ENCODE measurements around the gene DNM3. TPM values are rescaled to one million over a fixed set of nuclear protein-coding genes. Genes with fewer than 3 reads are reported as not detected.

Gene DNM3
- total RNA-seq, 1 experiment from 2014 or later = 1.2 TPM

DNA sequence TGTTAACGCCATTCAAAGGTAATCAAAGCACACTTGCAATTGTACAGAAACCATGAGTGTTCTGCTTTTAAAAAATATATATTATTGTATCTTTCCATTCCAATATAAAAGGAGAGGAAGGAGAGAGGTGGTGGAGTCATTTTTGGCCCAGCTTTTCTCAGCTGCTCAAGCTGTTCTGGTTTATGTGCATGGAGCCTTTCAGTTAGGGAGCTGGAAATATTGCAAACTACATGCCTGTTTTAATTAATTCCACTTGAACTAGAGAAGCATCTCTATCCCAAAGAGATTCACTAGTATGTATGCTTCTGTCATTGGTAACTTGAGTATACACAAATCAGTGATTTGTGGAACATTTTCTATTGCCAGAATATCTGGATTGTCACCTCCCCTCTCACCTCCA is 550.7 kb downstream of the DNM3 start:
- H3K27ac Mint-ChIP-seq (ENCODE audit: unreplicated experiment) = no peak overlapping the region
- H3K4me1 Mint-ChIP-seq (ENCODE audit: low read depth, unreplicated experiment) = peaks cover 29% of the 10 kb centered on the region
- no peaks in the 10 kb centered on the region for H3K9me3 Mint-ChIP-seq (ENCODE audit: low read depth, unreplicated experiment)
- no peak for DNase-seq
- TF ChIP-seq, protein P1, sequence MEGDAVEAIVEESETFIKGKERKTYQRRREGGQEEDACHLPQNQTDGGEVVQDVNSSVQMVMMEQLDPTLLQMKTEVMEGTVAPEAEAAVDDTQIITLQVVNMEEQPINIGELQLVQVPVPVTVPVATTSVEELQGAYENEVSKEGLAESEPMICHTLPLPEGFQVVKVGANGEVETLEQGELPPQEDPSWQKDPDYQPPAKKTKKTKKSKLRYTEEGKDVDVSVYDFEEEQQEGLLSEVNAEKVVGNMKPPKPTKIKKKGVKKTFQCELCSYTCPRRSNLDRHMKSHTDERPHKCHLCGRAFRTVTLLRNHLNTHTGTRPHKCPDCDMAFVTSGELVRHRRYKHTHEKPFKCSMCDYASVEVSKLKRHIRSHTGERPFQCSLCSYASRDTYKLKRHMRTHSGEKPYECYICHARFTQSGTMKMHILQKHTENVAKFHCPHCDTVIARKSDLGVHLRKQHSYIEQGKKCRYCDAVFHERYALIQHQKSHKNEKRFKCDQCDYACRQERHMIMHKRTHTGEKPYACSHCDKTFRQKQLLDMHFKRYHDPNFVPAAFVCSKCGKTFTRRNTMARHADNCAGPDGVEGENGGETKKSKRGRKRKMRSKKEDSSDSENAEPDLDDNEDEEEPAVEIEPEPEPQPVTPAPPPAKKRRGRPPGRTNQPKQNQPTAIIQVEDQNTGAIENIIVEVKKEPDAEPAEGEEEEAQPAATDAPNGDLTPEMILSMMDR (IDR thresholded peaks at IDR 0.05; ENCODE audit: unreplicated experiment) = no peak
- intact Hi-C loops (cut with micrococcal nuclease; ENCODE audit: unreplicated experiment) = loop anchor here (10.0 kb wide), 1 partner anchor 587 kb away; no protein-coding TSS in a partner anchor
- no TSS peak for BruUV-seq (replicated peaks)
- H3K36me3 Mint-ChIP-seq (ENCODE audit: insufficient read depth, unreplicated experiment) = no peaks in the 10 kb centered on the region
- no peaks in the 10 kb centered on the region for H3K27me3 Mint-ChIP-seq (ENCODE audit: unreplicated experiment)
- CTCF ChIA-PET = no interaction called here
- no peak overlapping the region for H3K4me3 Mint-ChIP-seq (ENCODE audit: low read depth, unreplicated experiment)

DNA sequence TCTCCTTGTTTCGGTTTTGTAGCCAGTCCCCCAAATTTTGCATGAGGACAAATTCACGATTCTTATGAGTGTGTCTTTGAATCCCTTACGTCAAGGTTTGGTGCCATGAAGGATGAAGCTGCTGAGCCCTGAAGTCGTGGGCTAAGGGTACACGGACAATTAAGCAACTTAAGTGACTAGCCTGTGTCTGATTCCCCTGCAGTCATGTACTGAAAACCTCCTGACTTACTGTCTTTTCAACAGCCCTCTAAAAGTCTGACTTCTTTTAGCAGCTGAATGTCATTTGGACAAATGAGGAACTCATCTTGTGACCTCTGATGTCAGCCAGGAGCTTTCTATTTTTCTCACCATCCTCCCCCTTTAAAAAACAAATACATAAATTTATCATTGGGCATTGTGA is 552.1 kb downstream of the DNM3 start:
- BruUV-seq (replicated peaks) = no TSS peak
- DNase-seq = no peak
- TF ChIP-seq, protein P1 (IDR thresholded peaks at IDR 0.05; ENCODE audit: unreplicated experiment) = no peak
- CTCF ChIA-PET = interaction anchor here (1.6 kb wide), 1 partner anchor 9 kb away, joined by 5 read pairs; no protein-coding TSS in a partner anchor
- H3K36me3 Mint-ChIP-seq (ENCODE audit: insufficient read depth, unreplicated experiment) = no peaks in the 10 kb centered on the region
- H3K27ac Mint-ChIP-seq (ENCODE audit: unreplicated experiment) = no peak overlapping the region
- intact Hi-C loops (cut with micrococcal nuclease; ENCODE audit: unreplicated experiment) = loop anchor here (10.0 kb wide), 1 partner anchor 589 kb away; no protein-coding TSS in a partner anchor
- H3K9me3 Mint-ChIP-seq (ENCODE audit: low read depth, unreplicated experiment) = no peaks in the 10 kb centered on the region
- H3K4me1 Mint-ChIP-seq (ENCODE audit: low read depth, unreplicated experiment) = peaks cover 38% of the 10 kb centered on the region
- H3K4me3 Mint-ChIP-seq (ENCODE audit: low read depth, unreplicated experiment) = no peak overlapping the region
- no peaks in the 10 kb centered on the region for H3K27me3 Mint-ChIP-seq (ENCODE audit: unreplicated experiment)

DNA sequence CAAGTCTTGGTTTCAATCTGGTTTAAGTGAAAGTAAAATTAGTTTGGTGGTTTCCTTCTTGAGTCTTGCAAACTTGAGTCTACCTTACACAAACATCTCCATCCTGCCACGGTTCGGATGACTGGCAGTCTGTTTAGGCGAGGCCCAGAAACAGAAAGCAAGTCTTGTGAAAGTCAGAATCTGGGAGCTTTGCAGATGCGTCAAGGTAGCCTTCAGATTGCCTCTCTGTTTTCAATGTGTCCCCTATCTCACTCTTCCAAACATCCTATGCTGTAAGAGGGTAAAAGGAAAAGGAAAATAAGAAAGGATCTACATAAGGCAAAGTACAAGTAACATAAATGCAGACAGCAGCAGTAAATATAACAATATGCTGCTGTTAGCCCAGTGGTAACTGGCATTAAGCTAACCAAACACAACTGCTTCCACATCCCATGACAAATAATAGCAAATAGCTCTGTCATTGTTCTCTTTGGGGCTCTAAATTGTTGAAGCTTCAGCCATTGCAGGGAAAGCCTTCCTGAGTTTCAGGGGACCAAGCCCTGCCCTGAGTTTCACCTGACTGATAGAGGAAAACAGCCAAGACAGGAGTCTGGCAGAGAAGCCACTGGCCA is 552.9 kb downstream of the DNM3 start:
- CTCF ChIA-PET = interaction anchor here (0.5 to 1.6 kb wide), 9 partner anchors 10 to 392 kb away, joined by 3 to 8 read pairs (median 4); partner anchors contain the start of gene PIGC
- Mint-ChIP-seq H3K36me3 (ENCODE audit: insufficient read depth, unreplicated experiment) (peaks cover 2% of the 10 kb centered on the region), H3K9me3 (ENCODE audit: low read depth, unreplicated experiment) (no peaks in the 10 kb centered on the region), H3K4me3 (ENCODE audit: low read depth, unreplicated experiment) (peak overlapping the region; percentile 32), H3K4me1 (ENCODE audit: low read depth, unreplicated experiment) (peaks cover 47% of the 10 kb centered on the region), H3K27me3 (ENCODE audit: unreplicated experiment) (no peaks in the 10 kb centered on the region), H3K27ac (ENCODE audit: unreplicated experiment) (peak overlapping the region; percentile 70)
- TF ChIP-seq, protein P1 (IDR thresholded peaks at IDR 0.05; ENCODE audit: unreplicated experiment) = no peak
- BruUV-seq (replicated peaks) = no TSS peak
- DNase-seq = peak; percentile 29
- intact Hi-C loops (cut with micrococcal nuclease; ENCODE audit: unreplicated experiment) = loop anchor here (10.0 kb wide), 1 partner anchor 589 kb away; no protein-coding TSS in a partner anchor

DNA sequence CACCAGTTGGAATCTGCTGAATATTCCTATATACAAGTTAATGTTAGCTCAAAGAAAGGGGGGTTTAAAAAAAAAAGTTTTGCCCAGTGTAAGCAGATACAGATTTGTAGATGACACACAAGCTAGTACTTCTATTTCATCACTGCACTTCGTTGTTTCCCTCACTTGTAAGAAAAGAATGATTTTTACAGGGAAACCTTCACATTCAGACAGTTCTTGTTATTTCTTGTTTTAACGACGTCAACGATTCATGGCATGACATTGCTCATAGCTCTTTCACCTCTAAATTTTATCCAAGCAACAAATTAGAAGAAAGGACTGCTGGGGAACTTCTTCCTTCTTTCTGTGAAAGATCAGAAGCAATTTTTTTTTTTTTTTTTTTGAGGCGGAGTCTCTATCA is 553.5 kb downstream of the DNM3 start:
- Mint-ChIP-seq H3K4me1 (ENCODE audit: low read depth, unreplicated experiment) (peaks cover 52% of the 10 kb centered on the region), H3K36me3 (ENCODE audit: insufficient read depth, unreplicated experiment) (peaks cover 7% of the 10 kb centered on the region), H3K4me3 (ENCODE audit: low read depth, unreplicated experiment) (no peak overlapping the region), H3K27ac (ENCODE audit: unreplicated experiment) (peak overlapping the region; percentile 70), H3K27me3 (ENCODE audit: unreplicated experiment) (no peaks in the 10 kb centered on the region), H3K9me3 (ENCODE audit: low read depth, unreplicated experiment) (no peaks in the 10 kb centered on the region)
- BruUV-seq (replicated peaks) = no TSS peak
- intact Hi-C loops (cut with micrococcal nuclease; ENCODE audit: unreplicated experiment) = loop anchor here (5.0 to 10.0 kb wide), 3 partner anchors 118 to 590 kb away; no protein-coding TSS in a partner anchor
- TF ChIP-seq, protein P1 (IDR thresholded peaks at IDR 0.05; ENCODE audit: unreplicated experiment) = no peak
- CTCF ChIA-PET = interaction anchor here (0.5 to 1.6 kb wide), 9 partner anchors 11 to 392 kb away, joined by 3 to 8 read pairs (median 4); partner anchors contain the start of gene PIGC
- DNase-seq = no peak
